Left lobe of liver (tissue), 2 donors: Measurements from ENCODE around the gene SPTLC2. TPM values are rescaled to one million over a fixed set of nuclear protein-coding genes. Genes with fewer than 3 reads are reported as not detected.
"Not testable (repeated sequence)": the region's sequence is repeated elsewhere in the genome, so short reads cannot be mapped to it uniquely, and the experiment has no call there.

Source experiments
- ATAC-seq: fragments of 200-7000 bp; cut with Tn5 transposase; one replicate; pipeline ENCODE4 v1.9.1; 2020; ENCODE audit warnings: mild to moderate bottlenecking, moderate library complexity
- DNase-seq: peaks from one replicate; pipeline ENCODE4 v3.0.0-alpha.2; 2020; ENCODE audit warnings: low spot score
- total RNA-seq: library from RNA; stranded (reverse); gene quantifications from one replicate; pipeline ENCODE4 v1.2.1, GENCODE V29; 2021
- donor health status: DM: no; HTN: no; CAD: no; lungs with moderate emphysema.
- donor health status: DM: no; HTN: yes; CAD: no.

SPTLC2 gene
- total RNA-seq, 1 donor from 2014 or later, result 8.7 TPM

GRCh38 chr14:77590845-77591485 lies 25.5 kb downstream of the SPTLC2 start:
- ATAC-seq (peak; percentile 74), DNase-seq (no peak)

- no peak for ATAC-seq
- DNase-seq, result no peak
These were observed 27.3 kb downstream of the SPTLC2 start for GRCh38 chr14:77589099-77589498.

DNA sequence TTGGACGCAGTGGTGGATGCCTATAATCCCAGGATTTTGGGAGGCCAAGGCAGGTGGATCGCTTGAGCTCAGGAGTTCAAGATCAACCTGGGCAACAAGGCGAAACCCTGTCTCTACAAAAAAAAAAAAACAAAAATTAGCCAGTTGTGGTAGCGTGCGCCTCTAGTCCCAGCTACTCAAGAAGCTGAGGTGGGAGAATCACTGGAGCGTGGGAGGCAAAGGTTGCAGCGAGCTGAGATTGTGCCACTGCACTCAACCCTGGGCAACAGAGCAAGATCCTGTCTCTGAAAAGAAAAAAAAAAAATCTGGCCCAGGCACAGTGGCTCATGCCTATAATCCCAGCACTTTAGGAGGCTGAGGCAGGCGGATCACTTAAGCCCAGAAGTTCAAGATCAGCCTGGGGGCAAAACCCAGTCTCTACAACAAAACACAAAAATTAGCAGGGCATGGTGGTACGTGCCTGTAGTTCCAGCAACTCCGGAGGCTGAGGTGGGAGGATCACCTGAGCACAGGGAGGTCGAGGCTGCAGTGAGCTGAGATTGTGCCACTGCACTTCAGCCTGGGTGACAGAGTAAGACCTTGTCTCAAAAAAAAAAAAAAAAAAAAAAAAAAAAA lies 27.9 kb downstream of the SPTLC2 start:
- not testable (repeated sequence) for ATAC-seq, DNase-seq

GRCh38 chr14:77585385-77585784 lies 31.1 kb downstream of the SPTLC2 start:
- DNase-seq, result no peak
- no peak for ATAC-seq

- DNase-seq, result no peak
- no peak for ATAC-seq
These were observed 31.6 kb downstream of the SPTLC2 start for GRCh38 chr14:77584809-77585208.

DNA sequence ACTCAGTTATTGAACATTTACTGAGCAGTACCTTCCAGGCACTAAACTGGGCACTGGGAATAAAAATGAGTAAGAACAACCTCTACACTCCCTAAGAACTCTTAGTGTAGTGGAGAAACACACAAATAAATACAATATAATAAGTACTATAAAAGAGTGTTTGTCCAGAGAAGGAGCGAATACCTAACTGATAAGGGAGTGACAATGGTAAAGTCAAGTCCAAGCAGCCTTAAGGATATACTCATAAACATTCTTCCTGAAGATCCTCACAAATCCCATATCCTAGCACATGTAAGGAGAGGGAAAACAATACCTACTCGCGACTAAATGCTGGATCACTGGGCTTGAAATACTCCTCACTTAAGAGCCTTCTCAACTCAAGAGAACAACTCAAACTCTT lies 32.8 kb downstream of the SPTLC2 start:
- DNase-seq (no peak), ATAC-seq (no peak)

DNA sequence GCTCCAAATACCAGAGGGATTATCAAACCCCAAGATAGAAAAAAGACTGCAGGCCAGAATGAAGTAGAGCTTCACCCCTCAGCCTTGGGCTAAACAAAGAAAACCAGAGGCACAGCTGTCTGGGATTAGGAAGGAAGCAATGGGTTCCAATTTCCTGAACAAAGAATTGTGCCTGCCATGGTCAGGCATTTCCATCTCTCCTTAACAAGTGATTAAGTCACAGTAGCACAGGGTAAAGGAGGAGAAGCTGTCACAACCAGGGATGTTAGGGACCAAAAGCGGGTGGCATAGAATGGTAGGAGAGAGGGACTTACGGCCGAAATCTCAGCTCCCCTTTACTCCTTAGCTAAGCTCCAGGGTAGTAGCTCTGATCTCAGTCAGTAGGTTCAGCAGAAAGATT lies 33.9 kb downstream of the SPTLC2 start:
- ATAC-seq (no peak), DNase-seq (no peak)

- no peak for DNase-seq
- ATAC-seq, result peak; percentile 49
These were observed 35.4 kb downstream of the SPTLC2 start for GRCh38 chr14:77580964-77581505.

DNA sequence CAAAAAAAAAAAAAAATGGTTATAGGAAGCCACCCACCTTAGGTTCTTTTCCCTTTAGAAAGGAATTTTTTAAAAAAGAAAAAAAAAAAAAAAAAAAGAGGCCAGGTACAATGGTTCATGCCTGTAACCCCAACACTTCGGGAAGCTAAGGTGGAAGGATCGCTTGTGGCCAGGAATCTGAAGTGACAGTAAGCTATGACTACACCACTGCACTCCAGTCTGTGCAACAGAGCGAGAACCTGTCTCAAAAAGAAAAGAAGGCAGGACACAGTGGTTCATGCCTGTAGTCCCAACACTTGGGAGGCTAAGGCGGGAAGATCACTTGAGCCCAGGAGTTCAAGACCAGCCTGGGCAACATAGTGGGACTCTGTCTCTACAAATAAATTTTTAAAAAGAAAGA lies 36.0 kb downstream of the SPTLC2 start:
- no peak for ATAC-seq
- no peak for DNase-seq

GRCh38 chr14:77579780-77580179 lies 36.7 kb downstream of the SPTLC2 start:
- DNase-seq (no peak), ATAC-seq (no peak)

DNA sequence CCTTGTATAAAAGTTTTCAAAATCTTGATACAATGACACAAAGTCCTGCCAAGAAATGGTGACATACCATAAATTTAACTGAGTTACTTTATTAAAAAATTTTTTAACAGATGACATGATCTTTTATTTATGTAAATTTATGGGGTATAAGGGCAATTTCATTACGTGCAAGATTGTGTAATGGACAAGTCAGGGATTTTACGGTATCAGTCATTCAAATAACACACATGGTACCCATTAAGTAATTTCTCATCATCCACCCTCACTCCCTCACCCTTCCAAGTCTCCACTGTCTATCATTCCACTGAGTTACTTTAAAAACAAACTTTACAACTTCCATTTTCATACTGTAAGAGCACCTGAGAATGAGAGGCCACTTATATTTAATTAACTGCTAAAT lies 37.4 kb downstream of the SPTLC2 start:
- no peak for ATAC-seq
- no peak for DNase-seq

GRCh38 chr14:77574446-77575115 lies 41.9 kb downstream of the SPTLC2 start:
- ATAC-seq, result no peak
- no peak for DNase-seq

GRCh38 chr14:77573964-77574363 lies 42.5 kb downstream of the SPTLC2 start:
- DNase-seq (no peak), ATAC-seq (no peak)

- DNase-seq (no peak), ATAC-seq (no peak)
These were observed 45.6 kb downstream of the SPTLC2 start for GRCh38 chr14:77570706-77571268.

GRCh38 chr14:77565994-77566305 lies 50.5 kb downstream of the SPTLC2 start:
- ATAC-seq (no peak), DNase-seq (no peak)

- DNase-seq (no peak), ATAC-seq (no peak)
These were observed 51.0 kb downstream of the SPTLC2 start for GRCh38 chr14:77565289-77565993.

DNA sequence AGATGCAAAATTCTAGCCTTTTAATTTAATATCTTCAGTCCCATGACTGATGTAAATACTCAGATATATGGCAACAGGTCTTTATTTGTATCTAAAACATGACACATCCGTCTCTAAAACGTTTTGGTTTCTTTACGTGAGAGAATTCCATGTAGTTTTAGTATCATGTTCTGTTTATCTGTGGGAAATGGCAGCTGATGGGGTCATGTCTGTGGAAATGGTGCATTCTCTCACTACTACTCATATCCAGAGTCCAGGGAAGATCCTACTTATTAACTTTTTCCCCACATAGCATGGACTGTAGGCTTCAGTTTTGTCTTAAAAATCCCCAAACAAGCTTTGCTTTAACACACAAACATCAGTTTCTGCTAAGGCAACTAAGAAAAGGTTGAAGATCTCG lies 53.8 kb downstream of the SPTLC2 start:
- no peak for DNase-seq
- ATAC-seq, result no peak

DNA sequence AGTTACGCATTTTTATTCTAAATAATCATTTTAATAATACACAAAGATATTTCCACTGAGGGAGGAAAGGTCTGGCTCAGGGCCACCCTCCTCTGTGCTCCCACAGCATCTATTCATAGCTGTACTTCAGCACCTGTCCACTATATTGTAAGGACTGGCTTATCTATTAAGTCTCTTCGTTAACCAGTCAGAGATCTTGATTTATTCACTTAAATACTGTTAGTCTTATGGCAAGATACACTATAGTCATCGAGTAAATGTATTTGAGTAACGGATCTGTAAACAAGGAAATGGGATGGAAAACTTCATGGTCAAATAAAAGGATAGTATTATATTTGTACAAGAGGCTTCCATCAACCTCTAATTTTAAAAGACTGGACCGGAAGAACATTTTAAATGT lies 54.6 kb downstream of the SPTLC2 start:
- DNase-seq (no peak), ATAC-seq (no peak)

GRCh38 chr14:77559381-77559780 lies 57.1 kb downstream of the SPTLC2 start:
- no peak for DNase-seq
- no peak for ATAC-seq

DNA sequence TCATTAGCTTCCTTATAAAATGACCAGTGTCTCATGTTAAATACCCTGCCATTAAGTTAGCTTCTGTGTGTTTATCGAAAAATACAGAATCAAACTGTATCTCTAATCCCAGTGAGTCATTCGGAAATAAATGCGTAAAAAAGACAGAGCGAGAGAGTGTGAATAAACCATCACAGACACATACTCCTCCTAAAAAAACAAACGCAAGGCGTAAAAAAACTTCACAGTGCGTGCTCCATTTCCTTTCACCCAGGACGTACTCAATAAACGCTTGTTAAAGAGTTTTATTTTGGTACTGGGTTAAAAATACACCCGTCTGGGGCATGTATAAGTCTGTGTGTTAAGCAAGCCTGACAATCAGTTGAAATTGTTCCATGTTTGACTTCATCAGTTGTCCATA lies 59.0 kb downstream of the SPTLC2 start:
- DNase-seq, result no peak
- no peak for ATAC-seq

DNA sequence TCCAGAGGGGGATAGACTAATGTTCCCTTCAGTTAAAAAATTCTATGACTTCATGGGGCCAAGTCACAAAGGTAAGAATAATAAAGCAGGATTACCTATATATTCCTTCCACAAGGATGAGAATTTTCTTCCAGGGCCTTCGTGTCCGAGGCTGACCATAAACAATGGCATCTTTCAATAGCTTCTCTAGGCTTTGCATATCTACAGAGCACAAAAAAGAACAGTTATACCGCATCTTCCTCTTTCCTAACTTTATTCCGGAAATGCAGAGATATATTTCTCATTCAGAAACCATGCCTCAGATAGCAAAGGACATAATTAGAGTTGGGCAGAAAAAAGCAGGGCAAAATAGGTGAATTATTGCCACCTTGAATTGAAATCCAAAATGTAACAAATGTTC lies 59.5 kb downstream of the SPTLC2 start:
- ATAC-seq (no peak), DNase-seq (no peak)
